Mesenchymal stem cell (in vitro differentiated cells and primary cell): Measurements from ENCODE around the gene REPS1.
A peak's percentile ranks its signal among the peaks of the same experiment; 100 is the strongest.
"Not testable (repeated sequence)": the region's sequence is repeated elsewhere in the genome, so short reads cannot be mapped to it uniquely, and the experiment has no call there.

Experiments used
- DNase-seq: peaks from one replicate; pipeline ENCODE4 v3.0.0-alpha.2; 2013
- H2AFZ ChIP-seq: one replicate; pipeline ENCODE4 v1.6.1; 2013; ENCODE audit warnings: low read depth, mild to moderate bottlenecking, control low read depth, inconsistent platforms, low read length, moderate library complexity
- H2AK5ac ChIP-seq: 2 replicates; pipeline ENCODE4 v1.6.1; 2013; ENCODE audit warnings: low read length, moderate library complexity, mild to moderate bottlenecking, inconsistent platforms; ENCODE audit not compliant: severe bottlenecking
- H2BK120ac ChIP-seq: one replicate; pipeline ENCODE4 v1.6.1; 2013; ENCODE audit warnings: low read depth, mild to moderate bottlenecking, inconsistent platforms, low read length, moderate library complexity
- H2BK12ac ChIP-seq, 2 experiments: one replicate each; pipeline ENCODE4 v1.6.1; 2013; ENCODE audit warnings: inconsistent platforms in 2 of 2, low read length in 2 of 2, mild to moderate bottlenecking in 2 of 2, moderate library complexity in 2 of 2, control low read depth in 1 of 2
- H2BK15ac ChIP-seq: one replicate; pipeline ENCODE4 v1.6.1; 2013; ENCODE audit warnings: mild to moderate bottlenecking, low read depth, inconsistent platforms; ENCODE audit not compliant: poor library complexity, severe bottlenecking
- H2BK5ac ChIP-seq: 2 replicates; pipeline ENCODE4 v1.6.1; 2013; ENCODE audit warnings: low read depth, mild to moderate bottlenecking, low read length, control low read depth, inconsistent platforms; ENCODE audit not compliant: poor library complexity, severe bottlenecking
- H3K14ac ChIP-seq, 2 experiments: one replicate each; pipeline ENCODE4 v1.6.1; 2013; ENCODE audit warnings: inconsistent platforms in 2 of 2, low read length in 2 of 2, control low read depth in 1 of 2, mild to moderate bottlenecking in 1 of 2, moderate library complexity in 1 of 2
- H3K18ac ChIP-seq, 2 experiments: one replicate each; pipeline ENCODE4 v1.6.1; 2013; ENCODE audit warnings: inconsistent platforms in 2 of 2, low read length in 2 of 2, control low read depth in 1 of 2, low read depth in 1 of 2, mild to moderate bottlenecking in 1 of 2
- H3K23ac ChIP-seq, 2 experiments: one replicate each; pipeline ENCODE4 v1.6.1; 2013; ENCODE audit warnings: inconsistent platforms in 2 of 2, low read length in 2 of 2, mild to moderate bottlenecking in 2 of 2, moderate library complexity in 2 of 2, control low read depth in 1 of 2
- H3K27ac ChIP-seq: 2 replicates; pipeline ENCODE4 v1.5.1; 2013; ENCODE audit warnings: mild to moderate bottlenecking, moderate library complexity, low read length, control low read depth, inconsistent platforms; ENCODE audit not compliant: poor library complexity, severe bottlenecking
- H3K27me3 ChIP-seq, 2 experiments: 2 replicates each; pipeline versions ENCODE4 v1.6.1 to v1.7.0; 2013; ENCODE audit warnings: low read length in 2 of 2, mild to moderate bottlenecking in 2 of 2, moderate library complexity in 2 of 2, control low read depth in 1 of 2, inconsistent platforms in 1 of 2; ENCODE audit not compliant: control insufficient read depth in 1 of 2, insufficient read depth in 1 of 2
- H3K36me3 ChIP-seq, 2 experiments: 2 replicates each; pipeline versions ENCODE4 v1.6.1 to v1.7.0; 2013; ENCODE audit warnings: low read length in 2 of 2, control low read depth in 1 of 2, inconsistent platforms in 1 of 2, low read depth in 1 of 2, mild to moderate bottlenecking in 1 of 2; ENCODE audit not compliant: insufficient read depth in 2 of 2, control insufficient read depth in 1 of 2
- H3K4ac ChIP-seq, 2 experiments: one replicate each; pipeline ENCODE4 v1.6.1; 2013; ENCODE audit warnings: inconsistent platforms in 2 of 2, low read length in 2 of 2, mild to moderate bottlenecking in 2 of 2, moderate library complexity in 2 of 2, control low read depth in 1 of 2, low read depth in 1 of 2
- H3K4me1 ChIP-seq: 2 replicates; pipeline ENCODE4 v1.6.1; 2013; ENCODE audit warnings: low read depth, low read length, control low read depth; ENCODE audit not compliant: control insufficient read depth, insufficient read depth
- H3K4me2 ChIP-seq: 2 replicates; pipeline ENCODE4 v1.6.1; 2013; ENCODE audit warnings: low read length, mild to moderate bottlenecking, inconsistent platforms; ENCODE audit not compliant: poor library complexity, severe bottlenecking
- H3K4me3 ChIP-seq, 2 experiments: 2 replicates each; pipeline versions ENCODE4 v1.5.1 to v1.7.0; 2013; ENCODE audit warnings: low read length in 2 of 2, mild to moderate bottlenecking in 2 of 2, control low read depth in 1 of 2, low read depth in 1 of 2; ENCODE audit not compliant: insufficient read depth in 1 of 2
- H3K79me1 ChIP-seq: replicated peaks from 2 replicates; pipeline ENCODE4 v1.6.1; 2013; ENCODE audit warnings: mild to moderate bottlenecking, control low read depth, low read length, inconsistent platforms; ENCODE audit not compliant: poor library complexity, severe bottlenecking
- H3K9ac ChIP-seq: 2 replicates; pipeline ENCODE4 v1.7.0; 2013; ENCODE audit warnings: mild to moderate bottlenecking, low read length, moderate library complexity
- H3K9me3 ChIP-seq: 2 replicates; pipeline ENCODE4 v1.7.0; 2013; ENCODE audit warnings: mild to moderate bottlenecking, low read length; ENCODE audit not compliant: control insufficient read depth
- H4K8ac ChIP-seq: one replicate; pipeline ENCODE4 v1.6.1; 2013; ENCODE audit warnings: inconsistent platforms, mild to moderate bottlenecking, low read length, moderate library complexity
- H4K91ac ChIP-seq: one replicate; pipeline ENCODE4 v1.6.1; 2013; ENCODE audit warnings: mild to moderate bottlenecking, low read length, inconsistent platforms
- WGBS: methylation state at CpG from one replicate; pipeline ENCODE4 v1.1.7; 2013; ENCODE audit warnings: mixed read lengths; 5-methylcytosine and 5-hydroxymethylcytosine counted together

The REPS1 gene

DNA sequence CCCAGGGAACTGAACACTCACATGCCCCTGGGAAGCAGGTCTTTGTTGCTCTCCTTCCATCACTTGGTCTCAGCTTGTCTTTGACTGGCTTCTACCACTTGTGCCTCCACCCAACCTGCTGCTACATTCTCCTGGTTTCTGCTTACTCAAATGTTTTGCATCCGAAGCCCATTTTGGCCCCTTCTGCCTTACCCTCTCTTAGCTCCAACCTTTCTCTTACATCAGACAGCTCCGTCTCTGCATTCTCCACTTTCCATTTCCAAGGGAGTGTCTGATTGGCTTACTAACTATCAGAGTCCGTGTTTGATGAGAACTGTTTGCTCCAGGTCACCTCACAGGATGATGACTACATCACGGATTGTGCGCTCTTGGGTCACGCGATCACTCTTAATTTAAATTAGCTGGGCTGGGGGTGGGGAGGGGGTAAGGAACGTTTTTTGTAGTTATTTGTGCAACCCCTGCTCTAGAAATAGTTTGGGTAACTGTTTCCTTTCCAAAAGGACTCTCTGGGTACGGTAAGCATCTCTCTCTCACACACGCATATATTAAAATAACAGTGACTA, 39.6 kb upstream of the REPS1 start:
- no peak overlapping the region for H2AK5ac ChIP-seq
- H3K4me2 ChIP-seq = peak overlapping the region; percentile 98
- peak overlapping the region; percentile 21 for H4K8ac ChIP-seq
- 14% methylated on average over 4 of the region's 10 CpGs for WGBS
- peak overlapping the region; percentile 94 for H3K9ac ChIP-seq
- no peak overlapping the region for H3K27ac ChIP-seq
- H3K9me3 ChIP-seq = no peaks in the 10 kb centered on the region
- H3K27me3 ChIP-seq = no peaks in the 10 kb centered on the region
- H3K4me1 ChIP-seq = peaks cover 4% of the 10 kb centered on the region
- no peak overlapping the region for H2BK5ac ChIP-seq
- peak overlapping the region; percentile 58 for H2AFZ ChIP-seq
- H2BK15ac ChIP-seq = no peak overlapping the region
- H3K4me3 ChIP-seq = peak overlapping the region in 1 of 2 experiments; percentile 94
- no peaks in the 10 kb centered on the region for H3K36me3 ChIP-seq
- H3K4ac ChIP-seq = no peak overlapping the region
- peak; percentile 82 for DNase-seq
- H3K23ac ChIP-seq = no peak overlapping the region
- peaks cover 9% of the 10 kb centered on the region for H3K79me1 ChIP-seq
- no peak overlapping the region for H3K14ac ChIP-seq
- H2BK120ac ChIP-seq = no peak overlapping the region
- no peak overlapping the region for H4K91ac ChIP-seq
- peak overlapping the region in 1 of 2 experiments; percentile 49 for H2BK12ac ChIP-seq
- peak overlapping the region in 1 of 2 experiments; percentile 35 for H3K18ac ChIP-seq

DNA sequence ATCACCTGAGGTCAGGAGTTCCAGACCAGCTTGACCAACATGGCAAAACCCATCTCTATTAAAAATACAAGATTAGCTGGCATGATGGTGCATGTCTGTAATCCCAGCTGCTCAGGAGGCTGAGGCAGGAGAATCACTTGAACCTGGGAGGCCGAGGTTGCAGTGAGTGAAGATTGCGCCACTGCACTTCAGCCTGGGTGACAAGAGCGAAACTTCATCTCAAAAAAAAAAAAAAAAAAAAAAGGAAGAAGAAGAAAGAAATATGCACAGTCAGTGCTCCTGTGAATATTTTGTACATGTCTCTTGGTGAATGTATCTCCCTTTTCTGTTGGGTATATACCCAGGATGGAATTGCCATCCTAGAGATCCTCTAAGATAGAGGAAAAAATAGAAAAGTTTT, 37.4 kb upstream of the REPS1 start:
- not testable (repeated sequence) for H3K27ac ChIP-seq, H3K4me1 ChIP-seq, H2BK5ac ChIP-seq, H2BK12ac ChIP-seq, H3K79me1 ChIP-seq, H3K36me3 ChIP-seq, DNase-seq, H3K23ac ChIP-seq, H3K9ac ChIP-seq, H3K4me3 ChIP-seq, H3K14ac ChIP-seq, H2BK15ac ChIP-seq, H3K9me3 ChIP-seq, H3K4me2 ChIP-seq, H4K8ac ChIP-seq, H4K91ac ChIP-seq, H2AK5ac ChIP-seq, H3K4ac ChIP-seq, H3K27me3 ChIP-seq, H3K18ac ChIP-seq, H2AFZ ChIP-seq, H2BK120ac ChIP-seq
- WGBS = 96% methylated on average over 3 of the region's 3 CpGs

DNA sequence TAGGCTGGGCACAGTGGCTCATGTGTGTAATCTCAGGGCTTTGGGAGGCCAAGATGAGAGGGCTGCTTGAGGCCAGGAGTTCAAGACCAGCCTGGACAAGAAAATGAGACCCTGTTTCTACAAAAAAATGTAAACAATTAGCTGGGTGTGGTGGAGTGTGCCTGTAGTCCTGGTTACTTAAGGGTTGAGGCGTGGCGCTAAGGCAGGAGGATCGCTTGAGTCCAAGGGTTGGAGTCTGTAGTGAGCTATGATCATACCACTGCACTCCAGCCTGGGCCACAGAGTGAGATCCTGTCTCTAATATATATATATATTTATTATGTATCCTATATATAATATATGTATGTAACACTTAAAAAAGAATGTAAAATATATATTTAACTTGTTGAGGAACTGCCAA, 32.6 kb upstream of the REPS1 start:
- Histone ChIP-seq H2AK5ac (no peak overlapping the region), H3K9ac (no peak overlapping the region)
- WGBS = 100% methylated on average over 1 of the region's 3 CpGs

DNA sequence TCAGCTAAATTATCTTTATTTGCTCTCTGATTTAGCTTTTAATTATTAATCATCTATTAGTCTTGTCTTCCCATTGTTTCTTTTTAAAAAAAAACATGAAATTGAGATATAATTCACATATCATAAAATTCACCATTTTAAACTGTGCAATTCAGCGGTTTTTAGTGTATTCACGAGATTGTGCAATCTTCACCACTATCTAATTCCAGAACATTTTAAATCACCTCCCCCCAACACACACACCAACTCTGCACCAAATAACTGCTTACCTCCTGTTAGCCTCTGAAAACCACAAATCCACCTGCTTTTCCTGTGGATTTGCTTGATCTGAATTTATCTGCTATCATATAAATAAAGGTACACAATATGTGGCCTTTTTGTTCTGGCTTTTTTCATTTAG, 31.7 kb upstream of the REPS1 start:
- Histone ChIP-seq H3K4me2 (no peak overlapping the region), H3K4me1 (no peaks in the 10 kb centered on the region), H4K8ac (no peak overlapping the region), H3K4ac (no peak overlapping the region), H3K23ac (no peak overlapping the region), H2BK15ac (no peak overlapping the region), H2BK120ac (no peak overlapping the region), H2BK5ac (no peak overlapping the region), H3K27ac (no peak overlapping the region), H3K18ac (no peak overlapping the region), H3K9ac (no peak overlapping the region), H3K14ac (no peak overlapping the region), H3K79me1 (no peaks in the 10 kb centered on the region), H3K4me3 (no peak overlapping the region), H3K27me3 (no peaks in the 10 kb centered on the region), H3K9me3 (no peaks in the 10 kb centered on the region), H2BK12ac (no peak overlapping the region), H2AK5ac (no peak overlapping the region), H3K36me3 (no peaks in the 10 kb centered on the region), H4K91ac (no peak overlapping the region), H2AFZ (no peak overlapping the region)
- DNase-seq = no peak
- 91% methylated on average over 2 of the region's 2 CpGs for WGBS

More for the DNA sequence above, 32.6 kb upstream of the REPS1 start:
- Histone ChIP-seq H2BK15ac (no peak overlapping the region), H3K36me3 (no peaks in the 10 kb centered on the region), H3K14ac (no peak overlapping the region), H3K9me3 (no peaks in the 10 kb centered on the region), H3K27ac (no peak overlapping the region), H3K27me3 (no peaks in the 10 kb centered on the region), H2BK5ac (no peak overlapping the region), H3K4me1 (no peaks in the 10 kb centered on the region), H3K4ac (no peak overlapping the region), H2BK120ac (no peak overlapping the region), H3K4me3 (no peak overlapping the region), H4K91ac (no peak overlapping the region), H3K18ac (no peak overlapping the region), H4K8ac (no peak overlapping the region), H3K79me1 (no peaks in the 10 kb centered on the region), H2BK12ac (no peak overlapping the region), H3K23ac (no peak overlapping the region), H2AFZ (no peak overlapping the region), H3K4me2 (no peak overlapping the region)
- DNase-seq = no peak
